Activated CD4-positive, alpha-beta T cell treated with anti-CD3 and anti-CD28 coated beads for 24 hours (primary cell): Measurements from ENCODE around the gene CENPP.

Experiments
- DNase-seq, 2 donors: peaks; one replicate each; pipeline ENCODE4 v3.0.0-alpha.2; 2020; ENCODE audit warnings: low read depth in 2 of 2

CENPP gene

GRCh38 chr9:92313624-92314012, 12.1 kb upstream of the CENPP start:
- DNase-seq, result no peak

GRCh38 chr9:92315456-92315855, 10.3 kb upstream of the CENPP start:
- no peak for DNase-seq

- DNase-seq, result no peak
These were observed 1.3 kb upstream of the CENPP start for GRCh38 chr9:92324431-92324830.

GRCh38 chr9:92324889-92325268, 874 bp upstream of the CENPP start:
- DNase-seq, result no peak

GRCh38 chr9:92325991-92326500, 293 bp downstream of the CENPP start:
- no peak for DNase-seq

- no peak for DNase-seq
These were observed 1.6 kb downstream of the CENPP start for GRCh38 chr9:92327283-92327850.

GRCh38 chr9:92328225-92328624, 2.5 kb downstream of the CENPP start:
- no peak for DNase-seq

GRCh38 chr9:92332577-92333281, 7.0 kb downstream of the CENPP start:
- no peak for DNase-seq

GRCh38 chr9:92333282-92333634, 7.5 kb downstream of the CENPP start:
- DNase-seq, result no peak

- no peak for DNase-seq
These were observed 15.8 kb downstream of the CENPP start for GRCh38 chr9:92341578-92341977.

- DNase-seq, result no peak
These were observed 17.2 kb downstream of the CENPP start for GRCh38 chr9:92342825-92343488.

- DNase-seq, result no peak
These were observed 19.8 kb downstream of the CENPP start for GRCh38 chr9:92345582-92345981.

GRCh38 chr9:92349771-92350739, 24.3 kb downstream of the CENPP start:
- DNase-seq, result no peak

- DNase-seq, result no peak
These were observed 25.0 kb downstream of the CENPP start for GRCh38 chr9:92350740-92351133.

- no peak for DNase-seq
These were observed 27.3 kb downstream of the CENPP start for GRCh38 chr9:92353051-92353450.

GRCh38 chr9:92359394-92359995, 33.7 kb downstream of the CENPP start:
- DNase-seq, result no peak

GRCh38 chr9:92360083-92360482, 34.3 kb downstream of the CENPP start:
- no peak for DNase-seq

- no peak for DNase-seq
These were observed 43.3 kb downstream of the CENPP start for GRCh38 chr9:92369075-92369474.

GRCh38 chr9:92373167-92373566, 47.4 kb downstream of the CENPP start:
- no peak for DNase-seq

GRCh38 chr9:92377876-92378275, 52.1 kb downstream of the CENPP start:
- DNase-seq, result no peak

GRCh38 chr9:92378865-92379560, 53.3 kb downstream of the CENPP start:
- DNase-seq, result no peak
